ENCODE data around the gene FARSA. TPM values are rescaled to one million over a fixed set of nuclear protein-coding genes. Genes with fewer than 3 reads are reported as not detected.

FARSA gene
- polyA plus RNA-seq, 2 of the 4 experiments (the other 2 are of a cell fraction) = 18.1 to 58.7 TPM

DNA sequence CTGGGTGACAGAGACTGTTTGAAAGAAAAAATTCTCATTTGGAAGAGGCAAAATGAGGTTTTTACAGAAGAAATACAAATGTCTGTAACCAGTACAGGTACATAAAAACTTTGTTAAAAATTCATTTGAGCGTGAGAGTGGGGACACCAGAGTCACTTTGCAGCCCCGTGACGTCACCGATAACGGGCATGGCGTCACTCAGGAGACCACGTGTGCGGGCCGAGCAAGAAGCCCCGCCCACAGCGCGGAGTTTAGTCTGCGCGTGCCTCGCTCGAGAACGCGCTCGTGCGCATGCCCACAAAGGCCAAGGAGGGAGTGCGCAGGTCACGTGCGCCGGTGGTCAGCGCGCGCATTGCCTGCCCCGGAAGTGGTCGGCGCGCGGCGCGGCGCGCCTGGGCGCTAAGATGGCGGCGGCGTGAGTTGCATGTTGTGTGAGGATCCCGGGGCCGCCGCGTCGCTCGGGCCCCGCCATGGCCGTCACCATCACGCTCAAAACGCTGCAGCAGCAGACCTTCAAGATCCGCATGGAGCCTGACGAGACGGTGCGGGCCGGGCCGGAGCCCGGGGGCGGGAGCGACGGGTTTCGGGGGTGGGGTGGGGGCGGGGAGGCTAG lies 12.1 kb upstream of the FARSA start, which contains the start of gene RAD23A (continued):
- TF ChIP-seq, protein P1, sequence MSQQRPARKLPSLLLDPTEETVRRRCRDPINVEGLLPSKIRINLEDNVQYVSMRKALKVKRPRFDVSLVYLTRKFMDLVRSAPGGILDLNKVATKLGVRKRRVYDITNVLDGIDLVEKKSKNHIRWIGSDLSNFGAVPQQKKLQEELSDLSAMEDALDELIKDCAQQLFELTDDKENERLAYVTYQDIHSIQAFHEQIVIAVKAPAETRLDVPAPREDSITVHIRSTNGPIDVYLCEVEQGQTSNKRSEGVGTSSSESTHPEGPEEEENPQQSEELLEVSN (IDR thresholded peaks at IDR 0.05; ENCODE audit: borderline replicate concordance, low read depth) = peak; percentile 42; the same call in 1 of the 2 replicates
- TF ChIP-seq, protein P2, sequence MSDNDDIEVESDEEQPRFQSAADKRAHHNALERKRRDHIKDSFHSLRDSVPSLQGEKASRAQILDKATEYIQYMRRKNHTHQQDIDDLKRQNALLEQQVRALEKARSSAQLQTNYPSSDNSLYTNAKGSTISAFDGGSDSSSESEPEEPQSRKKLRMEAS (IDR thresholded peaks at IDR 0.05) = peak; percentile 94; the same call in 1 of the 2 replicates
- no peak for TF ChIP-seq HDAC2 (IDR thresholded peaks at IDR 0.05)
- no peak for TF ChIP-seq HOXA7 (CRISPR knock-in tag; IDR thresholded peaks at IDR 0.05)
- TF ChIP-seq MAZ (IDR thresholded peaks at IDR 0.05; ENCODE audit: borderline replicate concordance, low read depth, low read length) = no peak
- no peak for TF ChIP-seq REST (IDR thresholded peaks at IDR 0.05)

- 45% methylated on average over 2 of the region's 2 CpGs for WGBS (ENCODE audit: missing lambda C conversion rate)
- Histone ChIP-seq H3K4me2 (no peak overlapping the region), H3K27ac (no peak overlapping the region), H3K4me1 (peaks cover 28% of the 10 kb centered on the region), H3K9me3 (no peaks in the 10 kb centered on the region), H3K4me3 (no peak overlapping the region)
- DNase-seq (ENCODE audit: low read depth in 1 of 2, low spot score in 1 of 2) (no peak), ATAC-seq (no peak), FAIRE-seq (no peak)
- ChIA-PET CTCF (no interaction called here), POLR2A (interaction anchor here (0.6 kb wide), 1 partner anchor 54 kb away, joined by 6 read pairs; no protein-coding TSS in a partner anchor)
- TF ChIP-seq USF2 (IDR thresholded peaks at IDR 0.05) (no peak), BCL3 (IDR thresholded peaks at IDR 0.05) (no peak), SREBF2 (IDR thresholded peaks at IDR 0.05) (no peak), JUN (IDR thresholded peaks at IDR 0.05) (no peak), HOXB13 (CRISPR knock-in tag; IDR thresholded peaks at IDR 0.05; ENCODE audit: low read depth) (no peak), CBX8 (IDR thresholded peaks at IDR 0.05) (no peak), TFCP2L1 (CRISPR knock-in tag; IDR thresholded peaks at IDR 0.05) (no peak), NPAS2 (CRISPR knock-in tag; IDR thresholded peaks at IDR 0.05; ENCODE audit: borderline replicate concordance) (no peak)
- TF ChIP-seq, protein P2 (IDR thresholded peaks at IDR 0.05) = no peak
- TF ChIP-seq, protein P1 (IDR thresholded peaks at IDR 0.05; ENCODE audit: borderline replicate concordance, low read depth) = no peak
Measured at GRCh38 chr19:12944104-12944674, 10.7 kb upstream of the FARSA start.

Data from A549 (cell line).